HG02642 (cell line): ENCODE results near the gene MGMT.

Experiments used
- ATAC-seq: cut with Tn5 transposase; IDR thresholded peaks from one replicate; pipeline ENCODE4 v1.9.1; 2021; ENCODE audit warnings: mild to moderate bottlenecking; ENCODE audit not compliant: unreplicated experiment, poor library complexity

Gene MGMT

DNA sequence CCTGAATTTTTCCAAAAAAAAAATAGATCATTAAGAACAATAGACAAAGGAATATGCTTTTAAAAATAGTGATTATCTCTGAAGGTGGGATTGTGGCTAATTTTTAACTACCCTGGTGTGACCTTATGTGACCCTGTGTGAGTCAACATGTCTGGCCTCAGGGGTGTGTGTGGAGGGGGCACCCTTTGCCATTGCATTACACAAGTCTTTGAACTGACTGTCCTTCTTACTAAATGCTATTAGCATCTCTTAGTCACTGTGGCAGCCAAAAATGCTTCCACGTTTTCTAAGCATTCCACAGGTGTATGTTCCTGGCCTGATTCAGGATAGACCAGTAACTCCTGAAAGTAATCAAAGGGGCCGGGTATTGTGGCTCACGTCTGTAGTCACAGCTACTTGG lies 175.4 kb downstream of the MGMT start:
- ATAC-seq = no peak

DNA sequence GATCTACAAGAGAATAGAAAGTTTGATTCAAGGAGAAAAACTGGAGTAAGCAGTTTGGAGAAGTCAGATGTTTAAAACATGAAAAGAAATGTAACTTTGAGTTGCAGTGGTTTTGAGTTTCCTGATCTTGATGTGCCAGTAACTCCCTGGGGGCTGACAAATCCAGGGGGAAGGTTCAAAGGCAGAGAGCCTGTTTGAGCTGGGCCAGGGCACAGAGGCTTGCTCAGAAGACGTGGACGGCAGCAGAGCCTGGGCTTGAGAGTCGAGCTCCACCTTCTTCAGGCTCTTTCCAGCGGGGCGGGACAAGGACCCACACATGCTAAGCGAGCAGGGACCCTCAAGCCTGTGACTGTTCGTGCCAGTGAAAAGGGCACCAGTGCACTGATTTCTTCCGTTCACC lies 176.2 kb downstream of the MGMT start:
- no peak for ATAC-seq

- no peak for ATAC-seq
These were observed 178.4 kb downstream of the MGMT start for GRCh38 chr10:129645487-129645886.

- no peak for ATAC-seq
These were observed 179.9 kb downstream of the MGMT start for GRCh38 chr10:129646973-129647372.

DNA sequence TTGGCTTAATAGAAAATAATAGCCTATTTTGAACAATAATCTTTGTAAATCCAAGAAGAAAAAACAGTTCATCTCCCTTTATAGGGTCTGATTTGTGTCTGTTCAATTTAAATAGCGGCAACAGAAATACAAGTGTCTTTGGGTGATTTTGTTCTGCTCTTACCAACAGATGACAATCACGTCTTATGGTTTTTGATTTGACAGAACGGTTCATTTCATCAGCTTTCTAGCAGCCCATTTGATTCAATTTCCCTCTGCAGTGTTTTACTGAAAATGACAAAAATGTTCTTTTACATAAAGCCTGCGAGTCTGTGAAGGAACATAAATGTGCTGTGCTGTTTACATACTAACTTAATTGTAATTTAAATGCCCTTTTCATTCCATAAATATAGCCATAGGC lies 180.5 kb downstream of the MGMT start:
- ATAC-seq = no peak

- ATAC-seq = no peak
These were observed 181.8 kb downstream of the MGMT start for GRCh38 chr10:129648856-129649255.

GRCh38 chr10:129652021-129652420 lies 185.0 kb downstream of the MGMT start:
- no peak for ATAC-seq

DNA sequence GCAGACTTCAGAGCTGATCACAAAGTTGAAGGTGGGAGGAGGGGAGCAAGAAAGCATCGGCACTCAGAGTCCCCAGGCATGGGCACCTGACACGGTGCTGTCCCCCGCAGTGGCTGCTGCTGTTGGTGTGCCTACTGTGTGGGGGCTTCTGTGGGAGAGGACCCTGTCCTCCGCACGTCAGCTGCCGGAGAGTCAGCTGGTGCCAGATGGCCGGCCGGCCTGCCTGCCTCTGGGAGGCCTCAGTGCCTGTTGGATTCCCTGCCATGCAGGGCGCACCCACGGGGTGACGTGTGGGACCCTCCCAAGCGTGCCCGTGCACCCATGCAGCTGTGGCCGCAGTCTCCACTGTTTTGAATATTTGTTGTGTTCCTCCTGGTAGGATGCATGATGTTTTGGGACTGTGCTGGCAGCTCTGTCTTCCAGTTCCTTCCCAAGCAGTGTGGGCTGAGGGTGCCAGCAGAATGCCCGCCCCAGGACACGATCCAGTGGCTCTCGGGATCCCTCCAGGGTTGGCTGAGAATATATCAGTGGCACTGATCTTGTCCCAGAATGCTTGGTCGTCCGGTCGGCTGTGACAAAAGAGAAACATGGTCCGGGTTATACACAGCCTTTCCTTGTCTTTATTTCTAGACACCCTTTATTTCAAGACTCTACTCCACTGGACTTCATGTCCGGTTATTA lies 185.6 kb downstream of the MGMT start:
- no peak for ATAC-seq

DNA sequence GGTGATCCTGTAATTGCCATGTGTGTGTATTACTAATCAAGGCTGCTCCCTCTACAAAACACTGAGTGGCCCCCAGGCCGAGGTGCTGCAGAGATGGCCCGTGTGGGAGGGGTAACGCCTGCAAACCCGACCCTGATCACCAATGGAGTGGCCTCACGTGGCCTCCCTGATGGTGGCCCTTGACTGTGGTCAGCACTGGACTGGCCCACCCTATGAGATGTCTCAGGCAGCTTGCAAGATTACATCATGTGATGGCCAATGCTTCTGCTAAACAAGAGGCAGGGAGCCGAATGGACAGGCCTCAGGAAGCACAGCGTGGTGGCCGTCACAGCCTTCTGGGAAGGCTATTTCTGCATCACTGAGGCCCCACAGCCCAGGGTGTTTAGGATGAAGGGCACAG lies 186.4 kb downstream of the MGMT start:
- ATAC-seq = no peak

GRCh38 chr10:129653861-129654260 lies 186.8 kb downstream of the MGMT start:
- no peak for ATAC-seq

- ATAC-seq = no peak
These were observed 187.4 kb downstream of the MGMT start for GRCh38 chr10:129654461-129654860.

DNA sequence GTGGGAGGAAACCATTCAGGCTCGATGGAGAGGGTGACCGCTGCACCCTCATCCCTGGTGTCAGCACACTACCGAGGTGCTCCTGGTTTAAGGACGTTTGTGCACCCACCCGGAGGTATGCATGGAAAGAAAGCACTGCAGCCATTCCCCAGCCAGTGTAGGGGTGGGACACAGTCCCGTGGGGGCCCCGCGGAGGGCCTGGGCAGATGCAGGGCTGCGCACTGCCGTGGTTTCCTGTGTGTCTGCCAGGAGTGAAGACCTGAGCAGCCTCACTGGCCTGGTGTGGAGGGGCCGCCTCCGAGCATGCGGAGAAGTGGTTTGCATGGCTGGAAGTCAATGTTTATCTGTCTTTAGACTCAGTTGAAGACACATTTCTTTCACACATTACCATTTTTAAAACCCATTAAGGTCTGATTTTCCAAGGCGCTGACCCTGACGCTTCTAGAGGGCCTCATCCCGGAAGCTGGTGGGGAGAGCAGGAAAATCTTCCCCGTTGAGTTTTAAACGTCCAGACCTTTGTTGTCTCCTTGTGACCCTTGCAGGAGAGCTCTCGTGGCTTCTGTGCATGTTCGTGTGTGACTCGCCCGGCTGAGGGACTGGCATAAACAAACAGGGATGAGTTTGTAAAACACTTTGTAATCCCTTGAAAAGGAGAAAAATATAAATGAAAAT lies 188.1 kb downstream of the MGMT start:
- no peak for ATAC-seq

DNA sequence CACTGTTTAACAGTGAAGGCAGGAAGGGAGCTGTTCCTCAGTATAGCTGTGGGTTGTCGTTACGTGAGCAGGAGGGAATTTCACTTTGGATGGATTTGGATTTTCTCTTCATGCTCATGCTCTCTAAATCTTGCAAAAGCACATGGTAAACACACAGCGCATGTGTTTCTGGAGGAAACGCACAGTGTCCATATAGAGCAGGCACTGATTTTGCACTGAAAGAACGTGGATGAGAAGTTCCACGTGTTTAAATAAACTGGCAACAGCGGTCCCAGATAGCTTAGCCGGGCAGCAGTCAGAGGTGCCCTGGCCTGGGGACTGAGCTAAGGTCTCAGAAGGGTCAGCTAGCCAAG lies 188.6 kb downstream of the MGMT start:
- no peak for ATAC-seq

GRCh38 chr10:129656642-129657041 lies 189.6 kb downstream of the MGMT start:
- ATAC-seq = no peak

DNA sequence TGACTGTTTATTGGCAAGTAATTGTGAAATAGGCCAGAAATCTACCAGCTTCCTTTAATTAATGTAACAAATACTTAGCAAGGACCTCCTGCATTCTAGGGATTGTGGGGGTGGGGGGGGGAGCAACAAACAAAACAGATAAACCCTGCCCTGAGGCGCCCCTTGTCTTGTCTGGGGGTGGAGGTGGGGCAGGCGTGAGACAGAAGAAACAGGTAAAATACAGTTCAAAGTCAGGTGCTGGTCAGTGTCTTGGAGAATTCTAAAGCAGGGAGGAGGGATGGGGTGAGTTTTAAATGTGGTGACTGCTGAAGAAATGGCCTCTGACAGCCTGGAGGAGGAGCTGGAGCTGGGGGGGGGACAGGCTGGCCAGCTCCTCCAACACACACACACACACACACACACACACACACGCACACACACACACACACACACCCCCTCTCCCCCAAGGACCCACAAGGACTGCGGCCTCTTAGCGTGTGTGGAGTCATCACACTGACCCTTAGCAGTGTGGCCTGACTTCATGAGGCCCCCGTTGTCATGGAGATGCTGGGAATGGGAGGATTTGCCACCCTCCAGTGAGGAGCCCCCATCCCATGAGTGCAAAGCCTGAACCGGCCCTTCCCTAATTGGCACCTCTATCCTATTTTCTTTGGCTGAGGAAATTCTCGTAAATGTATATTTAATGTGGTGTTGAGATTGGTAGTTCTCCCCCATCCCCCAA lies 190.4 kb downstream of the MGMT start:
- ATAC-seq = no peak

DNA sequence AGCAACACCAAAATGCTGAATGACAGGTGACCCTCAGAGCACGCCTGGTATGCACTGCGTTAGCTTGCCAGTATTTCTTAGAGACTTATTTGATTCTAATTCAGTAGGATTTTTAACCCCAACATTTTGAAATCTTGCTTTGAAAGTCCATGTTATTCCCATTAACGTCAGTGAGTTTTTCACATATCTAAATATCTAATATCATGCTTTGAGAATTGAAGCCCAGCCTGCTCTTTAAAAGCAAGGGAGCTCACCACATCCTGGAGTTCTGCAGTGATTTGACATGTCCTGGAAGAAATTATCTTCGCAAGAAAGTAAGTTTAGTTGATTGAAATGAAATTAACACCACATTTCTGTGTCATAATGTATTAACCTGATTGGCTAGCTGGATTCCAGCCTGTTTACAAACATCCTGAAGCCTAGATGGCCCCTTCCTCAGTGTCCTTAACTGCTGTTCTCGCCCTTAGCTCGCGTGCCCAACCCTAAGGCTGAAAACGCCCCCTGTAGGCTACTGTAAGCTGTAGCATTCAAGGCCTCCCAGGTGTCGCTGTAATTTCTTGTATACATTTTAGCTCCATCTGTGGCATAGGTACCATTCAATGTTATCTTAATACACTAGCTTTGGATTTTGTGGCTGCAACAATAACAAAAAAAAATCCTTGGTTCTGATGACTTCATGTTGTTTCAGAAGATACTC lies 191.5 kb downstream of the MGMT start:
- ATAC-seq = no peak

DNA sequence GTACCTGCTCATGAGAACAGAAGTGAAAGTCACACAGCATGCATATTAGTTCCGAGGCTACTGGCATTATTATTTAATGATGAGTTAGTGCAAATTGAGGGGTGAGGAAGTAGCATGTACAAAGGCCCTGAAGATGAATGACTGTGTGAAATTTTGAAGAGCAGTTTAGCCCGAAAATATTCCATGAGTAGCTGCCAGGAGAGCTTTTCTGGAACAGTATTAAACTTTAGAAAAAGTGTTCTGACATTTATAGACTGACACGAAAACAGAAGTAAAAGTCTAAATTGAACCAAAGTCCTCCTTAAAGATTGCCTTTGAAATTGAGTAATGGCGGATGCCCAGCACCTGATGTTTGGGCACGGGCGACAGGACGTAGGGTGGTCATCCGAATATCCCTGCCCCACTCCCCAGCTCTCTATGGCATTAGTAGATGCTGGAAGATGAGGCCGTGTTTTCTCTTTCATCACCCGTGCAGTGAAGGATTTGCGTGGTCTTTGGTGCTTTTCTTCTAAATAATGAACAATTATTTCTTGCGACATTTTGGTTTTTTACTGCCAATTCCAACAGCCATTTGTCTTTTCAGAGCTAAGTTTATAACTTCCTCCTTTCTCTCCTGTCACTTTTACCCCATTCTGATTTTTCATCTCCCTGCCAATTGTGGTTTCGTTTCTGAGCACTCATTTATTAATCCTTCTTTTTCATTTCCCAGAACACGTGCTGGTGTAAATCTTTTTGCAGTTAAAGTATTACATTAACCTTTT lies 192.6 kb downstream of the MGMT start:
- ATAC-seq = no peak

DNA sequence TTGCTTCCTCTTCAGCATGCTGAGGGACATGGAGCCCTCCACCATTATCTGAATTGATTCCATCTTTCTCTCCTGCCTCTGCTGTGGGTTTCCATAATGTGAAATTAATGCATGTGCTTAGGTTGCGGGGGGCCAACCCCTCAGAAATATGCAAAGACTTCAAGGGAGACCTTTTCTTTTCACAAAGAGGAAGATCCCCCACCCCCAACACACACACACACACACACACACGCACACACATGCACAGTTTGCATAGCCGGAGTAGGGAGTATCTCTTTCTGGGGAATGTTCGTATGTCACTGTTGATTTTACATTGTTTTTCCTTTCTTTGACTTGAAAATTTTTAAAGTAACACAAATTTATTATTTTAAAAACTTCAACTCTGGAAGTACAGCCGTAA lies 193.5 kb downstream of the MGMT start:
- no peak for ATAC-seq

GRCh38 chr10:129662426-129662825 lies 195.4 kb downstream of the MGMT start:
- no peak for ATAC-seq

DNA sequence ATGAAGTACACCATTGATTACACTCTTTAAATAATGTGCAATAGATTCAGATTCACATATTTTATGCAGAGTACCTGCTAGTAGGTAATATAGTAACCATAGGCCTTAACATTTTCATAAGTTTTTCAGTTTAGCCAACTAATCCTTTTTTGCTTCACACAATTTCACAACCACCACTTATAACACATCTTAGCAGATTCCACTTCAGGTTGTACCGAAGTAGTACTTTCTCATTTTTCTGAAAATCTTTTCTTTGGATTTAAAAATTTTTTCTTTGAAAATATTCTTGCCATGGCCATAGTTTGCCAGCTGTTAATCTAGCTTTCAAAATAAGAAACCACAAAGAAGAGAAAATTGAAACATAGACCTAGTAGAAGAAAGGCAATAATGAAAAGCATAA lies 203.1 kb downstream of the MGMT start:
- ATAC-seq = no peak
